ENCODE measurements around the gene TMEM100.

GRCh38 chr17:55750750-55751657 lies 28.3 kb upstream of the TMEM100 start, which contains the start of gene PCTP:
- TF ChIP-seq EP300 (IDR thresholded peaks at IDR 0.05; ENCODE audit: borderline replicate concordance in 1 of 2, low read depth in 2 of 2, low read length in 2 of 2) = peak in 1 of 2 experiments; percentile 63; a peak in 1 of 3 replicates
- no peak for TF ChIP-seq JUN (IDR thresholded peaks at IDR 0.05; ENCODE audit: low read depth, low read length)

Data from H1 (cell line).